Cardiac muscle cell (in vitro differentiated cells and primary cell): ENCODE measurements around the gene ERMP1. TPM values are rescaled to one million over a fixed set of nuclear protein-coding genes. Genes with fewer than 3 reads are reported as not detected.
A peak's percentile ranks its signal among the peaks of the same experiment; 100 is the strongest.
"Not testable (repeated sequence)": the region's sequence is repeated elsewhere in the genome, so short reads cannot be mapped to it uniquely, and the experiment has no call there.

Source experiments
- DNase-seq, 2 donors: peaks; one replicate each; pipeline versions ENCODE4 v3.0.0 to v3.0.0-alpha.2; 2010 to 2017; ENCODE audit warnings: low read depth in 1 of 2, low spot score in 1 of 2
- H3K27ac ChIP-seq: fragments of 200-600 bp; sonication (generic); 2 replicates; pipeline ENCODE4 v1.5.1; 2016
- H3K27me3 ChIP-seq: fragments of 200-600 bp; sonication (generic); 2 replicates; pipeline ENCODE4 v1.6.0; 2016; ENCODE audit warnings: control low read depth
- H3K36me3 ChIP-seq: fragments of 200-600 bp; sonication (generic); 2 replicates; pipeline ENCODE4 v1.5.1; 2016; ENCODE audit warnings: control low read depth
- H3K4me1 ChIP-seq: fragments of 200-600 bp; sonication (generic); 2 replicates; pipeline ENCODE4 v1.8.1; 2017; ENCODE audit warnings: low read depth, mild to moderate bottlenecking, mixed run types
- H3K4me3 ChIP-seq: fragments of 200-600 bp; sonication (generic); 2 replicates; pipeline ENCODE4 v1.5.1; 2016; ENCODE audit warnings: mild to moderate bottlenecking
- H3K9me3 ChIP-seq: fragments of 200-600 bp; sonication (generic); 2 replicates; pipeline ENCODE4 v1.5.1; 2017; ENCODE audit warnings: low read depth, mild to moderate bottlenecking, control low read depth
- polyA plus RNA-seq: library from polyadenylated mRNA; unstranded; fragments of >200 nt; fragmentation: Nextera tagmentation; extraction: Ambion mirVana; gene quantifications from 2 replicates; pipeline ENCODE4 v1.2.1, GENCODE V29; 2016
- total RNA-seq: library from RNA; depleted of rRNA; stranded (reverse); fragments of >200 nt; gene quantifications from 2 replicates; pipeline ENCODE4 v1.2.3, GENCODE V29; 2016
- TF ChIP-seq, protein P1 (sequence below): IDR thresholded peaks from 2 replicates; pipeline ENCODE4 v1.5.1; 2012; ENCODE audit warnings: low read depth, mild to moderate bottlenecking, low read length

Gene ERMP1
- total and polyA plus RNA-seq, 2 experiments from 2014 or later: 18.1 to 31.5 TPM

GRCh38 chr9:5800969-5801738 is 31.8 kb downstream of the ERMP1 start:
- TF ChIP-seq, protein P1, sequence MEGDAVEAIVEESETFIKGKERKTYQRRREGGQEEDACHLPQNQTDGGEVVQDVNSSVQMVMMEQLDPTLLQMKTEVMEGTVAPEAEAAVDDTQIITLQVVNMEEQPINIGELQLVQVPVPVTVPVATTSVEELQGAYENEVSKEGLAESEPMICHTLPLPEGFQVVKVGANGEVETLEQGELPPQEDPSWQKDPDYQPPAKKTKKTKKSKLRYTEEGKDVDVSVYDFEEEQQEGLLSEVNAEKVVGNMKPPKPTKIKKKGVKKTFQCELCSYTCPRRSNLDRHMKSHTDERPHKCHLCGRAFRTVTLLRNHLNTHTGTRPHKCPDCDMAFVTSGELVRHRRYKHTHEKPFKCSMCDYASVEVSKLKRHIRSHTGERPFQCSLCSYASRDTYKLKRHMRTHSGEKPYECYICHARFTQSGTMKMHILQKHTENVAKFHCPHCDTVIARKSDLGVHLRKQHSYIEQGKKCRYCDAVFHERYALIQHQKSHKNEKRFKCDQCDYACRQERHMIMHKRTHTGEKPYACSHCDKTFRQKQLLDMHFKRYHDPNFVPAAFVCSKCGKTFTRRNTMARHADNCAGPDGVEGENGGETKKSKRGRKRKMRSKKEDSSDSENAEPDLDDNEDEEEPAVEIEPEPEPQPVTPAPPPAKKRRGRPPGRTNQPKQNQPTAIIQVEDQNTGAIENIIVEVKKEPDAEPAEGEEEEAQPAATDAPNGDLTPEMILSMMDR: no peak
- Histone ChIP-seq H3K36me3 (no peaks in the 10 kb centered on the region), H3K27ac (no peak overlapping the region), H3K4me3 (no peak overlapping the region), H3K4me1 (peaks cover 5% of the 10 kb centered on the region), H3K27me3 (no peaks in the 10 kb centered on the region), H3K9me3 (no peaks in the 10 kb centered on the region)
- DNase-seq: peak in 1 of 2 donors; percentile 23

- H3K27me3 ChIP-seq, DNase-seq, H3K9me3 ChIP-seq: not testable (repeated sequence)
Measured at GRCh38 chr9:5800378-5800777, 32.5 kb downstream of the ERMP1 start.

DNA sequence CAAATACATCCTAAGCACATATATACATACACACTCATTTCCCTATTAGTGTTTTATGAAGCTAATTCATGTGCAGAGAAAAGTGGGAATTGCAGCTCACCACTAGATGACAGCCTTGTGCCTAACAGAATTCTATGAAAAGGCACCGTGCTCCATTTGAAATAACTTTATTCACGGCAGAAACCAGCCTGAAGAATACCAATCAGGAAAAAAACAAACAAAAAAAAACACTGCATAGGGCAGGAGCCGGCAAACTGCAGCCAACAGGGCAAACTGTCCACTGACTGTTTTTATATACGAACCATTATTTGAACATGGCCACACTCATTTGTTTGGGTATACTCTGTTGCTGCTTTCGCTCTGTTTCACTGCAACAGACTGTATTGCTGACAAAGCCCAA is 33.6 kb downstream of the ERMP1 start:
- peak in 1 of 2 donors; percentile 74 for DNase-seq
- Histone ChIP-seq H3K36me3 (no peaks in the 10 kb centered on the region), H3K4me1 (peaks cover 5% of the 10 kb centered on the region), H3K4me3 (no peak overlapping the region), H3K27ac (no peak overlapping the region), H3K27me3 (no peaks in the 10 kb centered on the region), H3K9me3 (no peaks in the 10 kb centered on the region)
- TF ChIP-seq, protein P1: peak; percentile 90

More at GRCh38 chr9:5800378-5800777, 32.5 kb downstream of the ERMP1 start:
- H3K27ac ChIP-seq, H3K4me1 ChIP-seq, H3K36me3 ChIP-seq, H3K4me3 ChIP-seq: not testable (repeated sequence)

- no peak for DNase-seq
- Histone ChIP-seq H3K4me1 (peaks cover 5% of the 10 kb centered on the region), H3K36me3 (no peaks in the 10 kb centered on the region), H3K27ac (no peak overlapping the region), H3K27me3 (no peaks in the 10 kb centered on the region), H3K4me3 (no peak overlapping the region), H3K9me3 (no peaks in the 10 kb centered on the region)
- TF ChIP-seq, protein P1: no peak
Measured at GRCh38 chr9:5798581-5798980, 34.3 kb downstream of the ERMP1 start.

GRCh38 chr9:5796298-5796697 is 36.6 kb downstream of the ERMP1 start:
- TF ChIP-seq, protein P1: no peak
- H3K27me3 ChIP-seq: no peaks in the 10 kb centered on the region
- H3K27ac ChIP-seq: no peak overlapping the region
- H3K4me1 ChIP-seq: peaks cover 7% of the 10 kb centered on the region
- DNase-seq: no peak
- no peaks in the 10 kb centered on the region for H3K9me3 ChIP-seq
- no peak overlapping the region for H3K4me3 ChIP-seq
- H3K36me3 ChIP-seq: peaks cover 4% of the 10 kb centered on the region

DNA sequence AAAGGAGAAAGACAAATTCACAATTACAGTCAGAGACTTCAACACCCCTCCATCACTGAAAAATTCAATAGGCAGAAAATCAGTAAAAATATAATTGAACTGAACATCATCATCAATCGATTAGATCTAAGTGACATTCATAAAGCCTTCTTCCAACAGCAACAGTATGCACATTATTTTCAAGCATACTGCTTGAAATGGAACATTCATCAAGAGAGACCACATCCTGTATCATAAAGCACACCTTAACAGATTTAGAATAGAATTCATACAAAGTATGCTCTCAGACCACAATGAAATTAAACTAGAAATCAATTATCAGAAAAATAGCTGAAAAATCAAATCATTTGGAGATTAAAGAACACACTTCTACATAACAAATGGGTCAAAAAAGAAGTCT is 39.1 kb downstream of the ERMP1 start:
- no peaks in the 10 kb centered on the region for H3K27me3 ChIP-seq
- peaks cover 11% of the 10 kb centered on the region for H3K36me3 ChIP-seq
- TF ChIP-seq, protein P1: no peak
- H3K4me1 ChIP-seq: peaks cover 5% of the 10 kb centered on the region
- no peak overlapping the region for H3K27ac ChIP-seq
- no peak for DNase-seq
- H3K9me3 ChIP-seq: no peaks in the 10 kb centered on the region
- no peak overlapping the region for H3K4me3 ChIP-seq
